ENCODE measurements around the gene MSMO1.

DNA sequence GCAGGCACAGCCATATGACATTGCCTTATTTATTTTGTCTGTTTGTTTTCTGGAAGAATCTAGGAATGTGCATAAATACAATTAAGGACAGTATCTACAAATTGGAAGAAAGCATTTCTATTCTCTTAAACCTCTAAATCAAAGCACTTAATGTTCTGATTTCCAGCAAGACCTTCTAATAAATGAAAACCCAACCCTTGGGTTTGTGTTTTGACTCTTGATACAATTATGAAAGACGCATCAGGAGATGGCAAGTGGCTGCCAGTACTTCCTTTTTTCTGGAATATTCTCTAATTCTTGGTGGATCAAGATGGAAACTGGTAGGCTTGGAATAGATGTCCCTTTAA, 50.9 kb downstream of the MSMO1 start:
- TF ChIP-seq, protein P1, sequence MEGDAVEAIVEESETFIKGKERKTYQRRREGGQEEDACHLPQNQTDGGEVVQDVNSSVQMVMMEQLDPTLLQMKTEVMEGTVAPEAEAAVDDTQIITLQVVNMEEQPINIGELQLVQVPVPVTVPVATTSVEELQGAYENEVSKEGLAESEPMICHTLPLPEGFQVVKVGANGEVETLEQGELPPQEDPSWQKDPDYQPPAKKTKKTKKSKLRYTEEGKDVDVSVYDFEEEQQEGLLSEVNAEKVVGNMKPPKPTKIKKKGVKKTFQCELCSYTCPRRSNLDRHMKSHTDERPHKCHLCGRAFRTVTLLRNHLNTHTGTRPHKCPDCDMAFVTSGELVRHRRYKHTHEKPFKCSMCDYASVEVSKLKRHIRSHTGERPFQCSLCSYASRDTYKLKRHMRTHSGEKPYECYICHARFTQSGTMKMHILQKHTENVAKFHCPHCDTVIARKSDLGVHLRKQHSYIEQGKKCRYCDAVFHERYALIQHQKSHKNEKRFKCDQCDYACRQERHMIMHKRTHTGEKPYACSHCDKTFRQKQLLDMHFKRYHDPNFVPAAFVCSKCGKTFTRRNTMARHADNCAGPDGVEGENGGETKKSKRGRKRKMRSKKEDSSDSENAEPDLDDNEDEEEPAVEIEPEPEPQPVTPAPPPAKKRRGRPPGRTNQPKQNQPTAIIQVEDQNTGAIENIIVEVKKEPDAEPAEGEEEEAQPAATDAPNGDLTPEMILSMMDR (IDR thresholded peaks at IDR 0.05): no peak
- TF ChIP-seq, protein P2, sequence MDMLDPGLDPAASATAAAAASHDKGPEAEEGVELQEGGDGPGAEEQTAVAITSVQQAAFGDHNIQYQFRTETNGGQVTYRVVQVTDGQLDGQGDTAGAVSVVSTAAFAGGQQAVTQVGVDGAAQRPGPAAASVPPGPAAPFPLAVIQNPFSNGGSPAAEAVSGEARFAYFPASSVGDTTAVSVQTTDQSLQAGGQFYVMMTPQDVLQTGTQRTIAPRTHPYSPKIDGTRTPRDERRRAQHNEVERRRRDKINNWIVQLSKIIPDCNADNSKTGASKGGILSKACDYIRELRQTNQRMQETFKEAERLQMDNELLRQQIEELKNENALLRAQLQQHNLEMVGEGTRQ (IDR thresholded peaks at IDR 0.05; ENCODE audit: borderline replicate concordance, low read depth, low read length): no peak
- TF ChIP-seq, protein P3, sequence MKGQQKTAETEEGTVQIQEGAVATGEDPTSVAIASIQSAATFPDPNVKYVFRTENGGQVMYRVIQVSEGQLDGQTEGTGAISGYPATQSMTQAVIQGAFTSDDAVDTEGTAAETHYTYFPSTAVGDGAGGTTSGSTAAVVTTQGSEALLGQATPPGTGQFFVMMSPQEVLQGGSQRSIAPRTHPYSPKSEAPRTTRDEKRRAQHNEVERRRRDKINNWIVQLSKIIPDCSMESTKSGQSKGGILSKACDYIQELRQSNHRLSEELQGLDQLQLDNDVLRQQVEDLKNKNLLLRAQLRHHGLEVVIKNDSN (IDR thresholded peaks at IDR 0.05; ENCODE audit: borderline replicate concordance, low read depth): no peak
- TF ChIP-seq SMC3 (IDR thresholded peaks at IDR 0.05; ENCODE audit: low read depth, low read length) (no peak), TAF1 (IDR thresholded peaks at IDR 0.05; ENCODE audit: borderline replicate concordance, low read depth, low read length) (no peak), RCOR1 (IDR thresholded peaks at IDR 0.05; ENCODE audit: low read length) (no peak)

Measured in SK-N-SH (cell line).